GM12872 (cell line): ENCODE data around the gene TPST2.

Experiments used
- CTCF ChIP-seq: IDR thresholded peaks from 3 replicates; pipeline ENCODE4 v1.5.1; 2011; ENCODE audit warnings: low read depth, mild to moderate bottlenecking, low read length, moderate library complexity; ENCODE audit not compliant: insufficient read depth

Gene TPST2

GRCh38 chr22:26589845-26590736 lies at the start of gene TPST2:
TSS of gene TPST2 (minus strand) at chr22:26590132. CDS start at chr22:26541630, 48,502 bp downstream.
- no peak for TF ChIP-seq CTCF

DNA sequence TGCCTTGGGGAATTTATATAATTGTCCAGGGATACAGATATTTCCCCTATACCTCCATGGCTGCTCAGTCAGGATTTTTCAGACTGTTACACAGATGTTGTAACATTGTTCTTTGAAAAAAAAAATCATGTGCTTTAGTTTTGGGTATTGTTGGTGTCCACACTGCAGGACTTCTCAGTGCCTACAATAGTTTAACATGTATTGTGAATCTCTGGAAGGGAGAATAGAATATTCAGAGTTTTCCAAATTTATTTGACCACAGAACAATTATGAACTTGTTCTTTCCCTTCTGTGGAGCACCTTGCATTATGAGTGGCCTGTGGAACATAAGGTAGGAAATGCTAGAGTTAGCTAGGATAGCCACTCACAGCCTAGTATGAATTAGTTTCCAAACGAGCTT lies 46.4 kb upstream of the TPST2 start:
- TF ChIP-seq CTCF: no peak

DNA sequence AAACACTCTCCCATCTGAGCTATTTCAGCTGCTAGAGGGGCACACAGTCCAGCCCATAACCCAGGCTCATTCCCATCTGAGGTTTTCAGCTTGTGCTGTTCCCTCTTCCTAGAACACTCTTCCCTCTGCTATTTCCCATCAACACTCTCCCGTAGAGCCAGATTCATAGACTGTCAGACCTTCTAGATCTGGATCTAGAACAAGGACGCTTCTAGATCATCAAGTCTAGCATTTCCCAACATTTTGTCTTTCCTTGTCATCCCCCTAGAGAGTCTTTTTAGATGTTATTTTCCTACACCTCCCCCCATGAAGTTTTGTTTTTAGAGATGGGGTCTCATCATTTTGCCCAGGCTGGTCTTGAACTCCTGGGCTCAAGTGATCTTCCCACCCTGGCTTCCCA lies 45.2 kb upstream of the TPST2 start:
- no peak for TF ChIP-seq CTCF

DNA sequence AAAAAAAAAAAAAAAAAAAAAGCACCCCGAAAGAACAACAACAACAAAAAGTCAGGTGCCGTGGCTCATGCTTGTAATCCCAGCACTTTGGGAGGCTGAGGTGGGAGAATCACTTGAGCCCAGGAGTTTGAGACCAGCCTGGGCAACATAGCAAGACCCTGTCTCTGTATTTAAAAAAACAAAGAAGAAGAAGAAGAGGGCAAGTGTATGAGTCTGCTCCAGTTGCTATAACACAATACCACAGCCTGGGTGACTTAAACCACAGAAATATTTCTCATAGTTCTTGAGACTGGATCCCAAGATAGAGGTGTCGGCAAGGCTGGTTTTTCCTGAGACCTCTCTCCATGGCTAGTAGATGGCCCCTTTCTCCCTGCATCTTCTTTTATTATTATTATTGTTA lies 44.3 kb upstream of the TPST2 start:
- no peak for TF ChIP-seq CTCF

DNA sequence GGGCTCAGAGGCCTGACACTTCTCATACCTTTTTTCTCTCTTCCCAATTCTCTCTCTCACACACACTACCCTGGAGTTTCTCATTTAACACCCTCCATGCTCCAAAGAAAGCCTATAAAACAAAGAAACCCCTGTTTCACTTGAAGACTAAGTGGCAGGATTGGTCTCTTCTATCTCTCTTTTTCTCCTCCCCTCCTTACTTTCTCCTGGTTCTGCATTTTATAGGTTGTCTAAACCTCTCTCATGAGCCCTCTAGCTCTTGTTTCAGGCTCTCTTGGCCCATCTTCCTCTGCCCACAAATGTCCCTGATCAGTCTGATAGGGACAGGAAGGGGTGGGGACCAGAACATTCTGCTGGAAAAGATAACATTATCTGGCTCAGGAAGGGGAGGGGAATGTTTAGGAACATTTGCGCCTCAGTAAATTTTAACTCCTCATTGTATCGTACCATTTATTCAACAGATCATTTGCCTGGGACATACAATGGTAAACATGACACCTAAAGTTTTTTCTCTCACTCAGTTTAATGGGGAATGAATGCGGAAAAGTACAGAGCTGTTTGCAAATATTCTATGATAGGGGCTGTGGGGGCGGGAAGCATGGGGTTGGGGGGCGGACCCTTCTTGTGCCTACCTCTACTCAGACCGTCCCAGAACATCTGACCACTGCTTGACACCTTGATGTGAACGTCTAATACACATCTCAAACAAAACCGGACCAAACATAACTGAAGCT lies 42.7 kb upstream of the TPST2 start:
- no peak for TF ChIP-seq CTCF

- TF ChIP-seq CTCF: no peak
These were observed 41.4 kb upstream of the TPST2 start for GRCh38 chr22:26631282-26631681.

- TF ChIP-seq CTCF: no peak
These were observed 40.2 kb upstream of the TPST2 start for GRCh38 chr22:26629988-26630761.
